ENCODE results near the gene VASP. TPM values are rescaled to one million over a fixed set of nuclear protein-coding genes. Genes with fewer than 3 reads are reported as not detected.

VASP gene
- total RNA-seq, 1 experiment from 2014 or later: 152 TPM

Other genes starting within 250 kb of the VASP start
- not detected for gene CKM, start 184.6 kb upstream of the VASP start, total RNA-seq (2021; ENCODE audit: unreplicated experiment)
- gene KLC3, start 166.7 kb upstream of the VASP start, total RNA-seq (2021; ENCODE audit: unreplicated experiment): 22.8 TPM
- gene ERCC2, start 136.9 kb upstream of the VASP start, total RNA-seq (2021; ENCODE audit: unreplicated experiment): 58.9 TPM
- gene PPP1R13L, start 102.4 kb upstream of the VASP start, total RNA-seq (2021; ENCODE audit: unreplicated experiment): 89.1 TPM
- gene POLR1G, start 100.8 kb upstream of the VASP start, total RNA-seq (2021; ENCODE audit: unreplicated experiment): 30.5 TPM
- 103 TPM for gene ERCC1, start 83.6 kb upstream of the VASP start, total RNA-seq (2021; ENCODE audit: unreplicated experiment)
- gene FOSB, start 39.5 kb upstream of the VASP start, total RNA-seq (2021; ENCODE audit: unreplicated experiment): 12.6 TPM
- gene RTN2, start 10.4 kb upstream of the VASP start, total RNA-seq (2021; ENCODE audit: unreplicated experiment): 21.7 TPM
- 5.2 TPM for gene PPM1N, start 9.0 kb upstream of the VASP start, total RNA-seq (2021; ENCODE audit: unreplicated experiment)
- 11.1 TPM for gene OPA3, start 77.3 kb downstream of the VASP start, total RNA-seq (2021; ENCODE audit: unreplicated experiment)
- 0.10 TPM for gene GPR4, start 94.7 kb downstream of the VASP start, total RNA-seq (2021; ENCODE audit: unreplicated experiment)
- 131 TPM for gene EML2, start 131.9 kb downstream of the VASP start, total RNA-seq (2021; ENCODE audit: unreplicated experiment)
- 14.1 TPM for gene GIPR, start 160.7 kb downstream of the VASP start, total RNA-seq (2021; ENCODE audit: unreplicated experiment)
- 927 TPM for gene SNRPD2, start 184.5 kb downstream of the VASP start, total RNA-seq (2021; ENCODE audit: unreplicated experiment)
- 19.5 TPM for gene QPCTL, start 185.2 kb downstream of the VASP start, total RNA-seq (2021; ENCODE audit: unreplicated experiment)
- gene FBXO46, start 223.4 kb downstream of the VASP start, total RNA-seq (2021; ENCODE audit: unreplicated experiment): 31.7 TPM
- gene MEIOSIN, start 226.0 kb downstream of the VASP start, total RNA-seq (2021; ENCODE audit: unreplicated experiment): 2.1 TPM